ENCODE results near the gene CDKAL1. TPM values are rescaled to one million over a fixed set of nuclear protein-coding genes. Genes with fewer than 3 reads are reported as not detected.

The CDKAL1 gene
- total RNA-seq, 1 experiment from 2014 or later = 20.6 TPM

GRCh38 chr6:20978151-20978614 lies 443.9 kb downstream of the CDKAL1 start:
- CTCF ChIA-PET = interaction anchor here (1.0 kb wide), 1 partner anchor 611 kb away, joined by 4 read pairs; no protein-coding TSS in a partner anchor
- Mint-ChIP-seq H3K36me3 (no peaks in the 10 kb centered on the region), H3K4me3 (no peak overlapping the region), H3K27ac (no peak overlapping the region), H3K9me3 (no peaks in the 10 kb centered on the region), H3K27me3 (ENCODE audit: low read depth) (no peaks in the 10 kb centered on the region), H3K4me1 (no peaks in the 10 kb centered on the region)
- POLR2A ChIA-PET = interaction anchor here (1.0 kb wide), 1 partner anchor 611 kb away, joined by 3 read pairs; no protein-coding TSS in a partner anchor
- ATAC-seq (no peak), DNase-seq (ENCODE audit: low spot score) (no peak)
- no peak for TF ChIP-seq JUN (CRISPR knock-in tag; IDR thresholded peaks at IDR 0.05)
- no peak for TF ChIP-seq SP1 (CRISPR knock-in tag; conservative IDR thresholded peaks at IDR 0.05)
- no peak for TF ChIP-seq ZNF232 (CRISPR knock-in tag; IDR thresholded peaks at IDR 0.05)
- no peak for TF ChIP-seq ZNF138 (CRISPR knock-in tag; conservative IDR thresholded peaks at IDR 0.05)
- no peak for TF ChIP-seq ZNF263 (CRISPR knock-in tag; IDR thresholded peaks at IDR 0.05; ENCODE audit: low read depth)
- no peak for TF ChIP-seq CDX4 (CRISPR knock-in tag; IDR thresholded peaks at IDR 0.05; ENCODE audit: borderline replicate concordance)
- no peak for TF ChIP-seq CREB1 (CRISPR knock-in tag; IDR thresholded peaks at IDR 0.05)
- TF ChIP-seq PREB (CRISPR knock-in tag; IDR thresholded peaks at IDR 0.05; ENCODE audit: borderline replicate concordance) = no peak
- TF ChIP-seq NFATC4 (CRISPR knock-in tag; IDR thresholded peaks at IDR 0.05) = no peak
- no peak for TF ChIP-seq E2F1 (CRISPR knock-in tag; IDR thresholded peaks at IDR 0.05)
- no peak for TF ChIP-seq TEAD4 (CRISPR knock-in tag; IDR thresholded peaks at IDR 0.05)
- no peak for TF ChIP-seq ZNF512 (CRISPR knock-in tag; IDR thresholded peaks at IDR 0.05; ENCODE audit: borderline replicate concordance)
- no peak for TF ChIP-seq STAT6 (CRISPR knock-in tag; conservative IDR thresholded peaks at IDR 0.05; ENCODE audit: low read depth)
- TF ChIP-seq USF2 (CRISPR knock-in tag; IDR thresholded peaks at IDR 0.05) = no peak
- TF ChIP-seq ZNF425 (CRISPR knock-in tag; conservative IDR thresholded peaks at IDR 0.05) = no peak
- no peak for TF ChIP-seq HMGXB4 (CRISPR knock-in tag; IDR thresholded peaks at IDR 0.05)
- TF ChIP-seq NR3C1 (CRISPR knock-in tag; conservative IDR thresholded peaks at IDR 0.05; ENCODE audit: low read depth) = no peak
- TF ChIP-seq CREM (CRISPR knock-in tag; IDR thresholded peaks at IDR 0.05) = no peak
- no peak for TF ChIP-seq OVOL2 (CRISPR knock-in tag; IDR thresholded peaks at IDR 0.05; ENCODE audit: borderline replicate concordance)
- TF ChIP-seq ATF1 (CRISPR knock-in tag; IDR thresholded peaks at IDR 0.05) = no peak
